MM.1S (cell line): Measurements from ENCODE around the gene CCDC178.

Experiments used
- DNase-seq: peaks from one replicate; pipeline ENCODE4 v3.0.0-alpha.2; 2015
- H2AFZ ChIP-seq: fragments of 300-600 bp; sonication (generic); 2 replicates; pipeline ENCODE4 v1.6.0; 2016; ENCODE audit warnings: antibody characterized with exemption, low read length
- H3F3A ChIP-seq: fragments of 300-600 bp; sonication (generic); 2 replicates; pipeline ENCODE4 v1.6.1; 2016; ENCODE audit warnings: mild to moderate bottlenecking, antibody characterized with exemption, low read length, moderate library complexity, mixed read lengths; ENCODE audit not compliant: insufficient read depth
- H3K27ac ChIP-seq: fragments of 300-600 bp; sonication (generic); 2 replicates; pipeline ENCODE4 v1.5.1; 2016; ENCODE audit warnings: mild to moderate bottlenecking, low read length
- H3K27me3 ChIP-seq: fragments of 300-600 bp; sonication (generic); replicated peaks from 2 replicates; pipeline ENCODE4 v1.6.0; 2016; ENCODE audit warnings: low read length; ENCODE audit not compliant: insufficient read depth
- H3K36me3 ChIP-seq: fragments of 300-600 bp; sonication (generic); replicated peaks from 2 replicates; pipeline ENCODE4 v1.6.1; 2016; ENCODE audit warnings: mild to moderate bottlenecking, low read length, mixed read lengths; ENCODE audit not compliant: insufficient read depth
- H3K4me1 ChIP-seq: fragments of 300-600 bp; sonication (generic); 2 replicates; pipeline ENCODE4 v1.6.1; 2016; ENCODE audit warnings: low read length, mixed read lengths
- H3K4me2 ChIP-seq: fragments of 300-600 bp; sonication (generic); 2 replicates; pipeline ENCODE4 v1.6.0; 2016; ENCODE audit warnings: low read depth, low read length
- H3K4me3 ChIP-seq: fragments of 300-600 bp; sonication (generic); 2 replicates; pipeline ENCODE4 v1.5.1; 2016; ENCODE audit warnings: low read length, mixed read lengths
- H3K79me2 ChIP-seq: fragments of 300-600 bp; sonication (generic); 2 replicates; pipeline ENCODE4 v1.6.1; 2016; ENCODE audit warnings: mixed run types, low read length, mixed read lengths
- H3K9ac ChIP-seq: fragments of 300-600 bp; sonication (generic); 2 replicates; pipeline ENCODE4 v1.6.1; 2016; ENCODE audit warnings: low read length, mixed read lengths
- H3K9me2 ChIP-seq: fragments of 300-600 bp; sonication (generic); replicated peaks from 2 replicates; pipeline ENCODE4 v1.6.1; 2016; ENCODE audit warnings: mild to moderate bottlenecking, low read length, mixed read lengths; ENCODE audit not compliant: insufficient read depth
- H3K9me3 ChIP-seq: fragments of 300-600 bp; sonication (generic); replicated peaks from 2 replicates; pipeline ENCODE4 v1.6.1; 2016; ENCODE audit warnings: mild to moderate bottlenecking, low read length, mixed read lengths; ENCODE audit not compliant: insufficient read depth
- H4K20me1 ChIP-seq: fragments of 300-600 bp; sonication (generic); 2 replicates; pipeline ENCODE4 v1.6.1; 2016; ENCODE audit warnings: mild to moderate bottlenecking, low read length, moderate library complexity, mixed read lengths; ENCODE audit not compliant: insufficient read depth
- EZH2 ChIP-seq: fragments of 300-600 bp; sonication (generic); optimal IDR thresholded peaks from 2 replicates; pipeline ENCODE3; 2017; ENCODE audit warnings: low read depth, mild to moderate bottlenecking, antibody characterized with exemption, low read length, mixed read lengths
- EZH2phosphoT487 ChIP-seq: fragments of 300-600 bp; sonication (generic); IDR thresholded peaks from 2 replicates; pipeline ENCODE4 v1.6.1; 2018; ENCODE audit warnings: antibody characterized with exemption, low read length
- TF ChIP-seq, protein P1 (sequence below): fragments of 300-600 bp; sonication (generic); IDR thresholded peaks from 2 replicates; pipeline ENCODE4 v1.5.1; 2016; ENCODE audit warnings: antibody characterized with exemption, low read length, mixed read lengths

The CCDC178 gene

DNA sequence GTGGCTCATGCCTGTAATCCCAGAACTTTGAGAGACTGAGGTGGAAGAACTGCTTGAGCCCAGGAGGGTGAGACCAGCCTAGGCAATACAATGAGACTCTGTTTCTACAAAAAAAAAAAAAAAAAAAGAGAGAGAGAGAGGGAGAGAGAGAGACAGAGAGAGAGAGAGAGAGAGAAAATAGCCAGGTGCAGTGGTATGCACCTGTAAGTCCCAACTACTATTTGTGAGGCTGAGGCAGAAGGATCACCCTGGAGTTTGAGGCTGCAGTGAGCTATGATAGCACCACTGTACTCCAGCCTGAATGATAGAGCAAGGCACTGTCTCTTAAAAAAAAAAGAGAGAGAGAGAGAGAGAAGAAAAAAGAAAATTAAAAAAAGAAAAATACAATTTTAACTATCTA lies 245.7 kb downstream of the CCDC178 start:
- TF ChIP-seq, protein P1, sequence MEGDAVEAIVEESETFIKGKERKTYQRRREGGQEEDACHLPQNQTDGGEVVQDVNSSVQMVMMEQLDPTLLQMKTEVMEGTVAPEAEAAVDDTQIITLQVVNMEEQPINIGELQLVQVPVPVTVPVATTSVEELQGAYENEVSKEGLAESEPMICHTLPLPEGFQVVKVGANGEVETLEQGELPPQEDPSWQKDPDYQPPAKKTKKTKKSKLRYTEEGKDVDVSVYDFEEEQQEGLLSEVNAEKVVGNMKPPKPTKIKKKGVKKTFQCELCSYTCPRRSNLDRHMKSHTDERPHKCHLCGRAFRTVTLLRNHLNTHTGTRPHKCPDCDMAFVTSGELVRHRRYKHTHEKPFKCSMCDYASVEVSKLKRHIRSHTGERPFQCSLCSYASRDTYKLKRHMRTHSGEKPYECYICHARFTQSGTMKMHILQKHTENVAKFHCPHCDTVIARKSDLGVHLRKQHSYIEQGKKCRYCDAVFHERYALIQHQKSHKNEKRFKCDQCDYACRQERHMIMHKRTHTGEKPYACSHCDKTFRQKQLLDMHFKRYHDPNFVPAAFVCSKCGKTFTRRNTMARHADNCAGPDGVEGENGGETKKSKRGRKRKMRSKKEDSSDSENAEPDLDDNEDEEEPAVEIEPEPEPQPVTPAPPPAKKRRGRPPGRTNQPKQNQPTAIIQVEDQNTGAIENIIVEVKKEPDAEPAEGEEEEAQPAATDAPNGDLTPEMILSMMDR, result no peak
- no peak for TF ChIP-seq EZH2
- no peak for TF ChIP-seq EZH2phosphoT487
- Histone ChIP-seq H3K27ac (no peak overlapping the region), H3K79me2 (no peaks in the 10 kb centered on the region), H3K36me3 (no peaks in the 10 kb centered on the region), H4K20me1 (no peaks in the 10 kb centered on the region), H3K9ac (no peak overlapping the region), H3K9me3 (no peaks in the 10 kb centered on the region), H3F3A (no peaks in the 10 kb centered on the region), H3K4me3 (no peak overlapping the region), H3K9me2 (no peaks in the 10 kb centered on the region), H3K4me1 (no peaks in the 10 kb centered on the region), H3K27me3 (no peaks in the 10 kb centered on the region), H2AFZ (no peak overlapping the region), H3K4me2 (no peak overlapping the region)
- no peak for DNase-seq

DNA sequence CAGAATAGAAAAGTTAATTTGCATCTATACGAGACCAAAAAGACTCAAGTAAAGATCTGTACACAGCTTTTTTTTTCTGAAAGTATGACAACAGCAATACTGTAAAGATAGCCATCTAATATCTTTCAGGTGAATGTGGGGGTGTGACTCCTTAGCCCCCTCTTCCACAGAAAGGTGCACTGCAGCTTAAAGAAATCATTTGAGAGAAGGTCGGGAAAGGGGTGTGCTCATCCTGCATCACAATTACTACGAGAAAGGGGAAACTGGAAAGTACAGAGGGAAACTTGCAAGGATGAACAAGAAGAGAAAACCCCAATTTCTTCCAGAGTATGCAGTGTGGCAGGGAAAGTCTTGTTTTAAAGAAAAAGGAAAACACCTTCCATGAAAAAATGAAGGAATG lies 255.6 kb downstream of the CCDC178 start:
- Histone ChIP-seq H3K36me3 (no peaks in the 10 kb centered on the region), H3K27me3 (no peaks in the 10 kb centered on the region)

DNA sequence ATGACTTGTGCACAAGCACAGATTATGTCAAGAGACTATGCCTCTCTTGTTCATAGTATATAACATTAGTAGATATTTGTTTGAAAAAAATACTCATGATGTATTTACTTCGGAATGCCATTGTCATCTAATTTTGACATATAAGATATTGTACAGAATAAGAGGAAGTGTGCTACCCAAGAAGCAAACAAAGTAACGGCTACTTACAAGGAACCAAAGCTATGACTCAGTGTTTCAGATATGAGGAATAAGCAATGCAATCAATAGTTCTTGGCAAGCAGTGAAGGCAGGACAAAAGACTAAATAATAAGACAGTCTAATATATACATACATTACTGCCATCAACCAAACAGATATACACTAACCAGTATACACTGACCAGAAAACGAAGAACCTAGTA lies 256.3 kb downstream of the CCDC178 start:
- Histone ChIP-seq H3K27me3 (no peaks in the 10 kb centered on the region), H3K4me3 (no peak overlapping the region), H3K9me3 (no peaks in the 10 kb centered on the region), H4K20me1 (no peaks in the 10 kb centered on the region), H3K9ac (no peak overlapping the region), H3K4me1 (no peaks in the 10 kb centered on the region), H3K36me3 (no peaks in the 10 kb centered on the region), H3K4me2 (no peak overlapping the region), H3K27ac (no peak overlapping the region), H3K9me2 (no peaks in the 10 kb centered on the region), H2AFZ (no peak overlapping the region), H3K79me2 (no peaks in the 10 kb centered on the region), H3F3A (no peaks in the 10 kb centered on the region)
- no peak for DNase-seq
- no peak for TF ChIP-seq EZH2
- TF ChIP-seq, protein P1, result no peak
- TF ChIP-seq EZH2phosphoT487, result no peak

More for the DNA sequence above, 255.6 kb downstream of the CCDC178 start:
- Histone ChIP-seq H2AFZ (no peak overlapping the region), H3K9me3 (no peaks in the 10 kb centered on the region), H3K4me3 (no peak overlapping the region), H3K4me2 (no peak overlapping the region), H3K4me1 (no peaks in the 10 kb centered on the region), H3K9me2 (no peaks in the 10 kb centered on the region), H4K20me1 (no peaks in the 10 kb centered on the region), H3F3A (no peaks in the 10 kb centered on the region), H3K9ac (no peak overlapping the region), H3K79me2 (no peaks in the 10 kb centered on the region), H3K27ac (no peak overlapping the region)
- TF ChIP-seq EZH2phosphoT487 (no peak), EZH2 (no peak)
- TF ChIP-seq, protein P1, result no peak
- no peak for DNase-seq
